GM20431 (cell line): ENCODE data around the gene FAM186B.

Source experiments
- in situ Hi-C: fragments of 300-500 bp; cut with MseI, MboI; formaldehyde crosslinking; loops from one replicate; pipeline ENCODE4 v1.15.0; 2020; ENCODE audit warnings: low sequenced_read_pairs; ENCODE audit not compliant: unreplicated experiment

Gene FAM186B

GRCh38 chr12:49635656-49636055, 30.2 kb upstream of the FAM186B start:
- in situ Hi-C loops, result no loop called here

GRCh38 chr12:49635036-49635435, 29.6 kb upstream of the FAM186B start:
- in situ Hi-C loops, result no loop called here

GRCh38 chr12:49633703-49634345, 28.4 kb upstream of the FAM186B start:
- in situ Hi-C loops, result no loop called here

DNA sequence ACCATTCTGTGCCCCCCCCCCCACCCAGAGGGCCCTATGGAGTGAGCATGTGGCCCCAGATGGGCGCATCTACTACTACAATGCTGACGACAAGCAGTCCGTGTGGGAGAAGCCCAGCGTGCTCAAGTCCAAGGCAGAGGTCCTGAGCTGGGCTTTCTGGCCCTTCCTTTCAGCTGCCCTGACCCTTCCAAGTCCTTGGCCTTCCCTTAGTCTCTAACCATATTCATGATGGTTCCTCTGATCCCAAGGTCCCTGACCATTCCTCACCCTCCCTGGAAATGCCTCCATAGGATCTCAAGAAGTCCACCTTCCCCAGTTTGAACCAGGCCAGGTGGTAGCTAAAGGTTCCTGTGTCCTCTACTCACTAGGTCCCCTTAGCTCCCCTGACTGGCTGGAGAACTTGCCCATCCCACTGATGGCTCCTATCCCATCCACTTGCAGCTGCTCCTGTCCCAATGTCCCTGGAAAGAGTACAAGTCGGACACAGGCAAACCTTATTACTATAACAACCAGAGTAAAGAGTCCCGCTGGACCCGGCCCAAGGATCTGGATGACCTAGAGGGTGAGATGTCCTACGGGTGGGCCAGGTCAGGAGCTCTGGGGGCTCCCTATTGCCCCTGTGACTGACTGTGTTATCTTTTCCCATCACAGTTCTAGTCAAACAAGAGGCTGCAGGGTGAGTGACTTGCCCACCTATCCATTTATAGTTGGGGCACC, 27.7 kb upstream of the FAM186B start:
- in situ Hi-C loops, result no loop called here

- in situ Hi-C loops, result no loop called here
Observed at GRCh38 chr12:49632401-49632800, 27.0 kb upstream of the FAM186B start.

DNA sequence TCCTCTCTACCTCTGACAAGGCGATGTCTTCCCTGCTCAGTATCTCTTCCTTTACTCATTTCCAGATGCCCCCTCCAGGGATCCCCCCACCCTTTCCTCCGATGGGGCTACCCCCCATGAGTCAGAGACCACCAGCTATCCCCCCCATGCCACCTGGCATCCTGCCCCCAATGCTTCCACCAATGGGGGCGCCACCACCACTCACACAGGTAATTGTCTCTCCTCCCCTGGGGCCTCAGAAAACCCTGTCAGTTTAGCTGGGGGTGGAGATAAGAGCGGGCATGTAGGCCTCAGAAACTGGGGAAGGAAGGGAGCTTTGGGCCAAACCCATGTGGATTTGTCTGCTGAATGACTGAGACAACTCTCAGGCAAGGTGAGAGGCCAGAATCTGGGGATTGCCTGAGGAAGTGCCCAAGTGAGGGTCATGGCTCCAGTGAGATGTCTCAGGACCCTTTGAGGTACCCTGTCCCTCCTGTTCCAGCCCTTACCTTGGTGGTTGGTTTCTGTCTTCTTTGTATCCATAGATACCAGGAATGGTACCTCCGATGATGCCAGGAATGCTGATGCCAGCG, 26.0 kb upstream of the FAM186B start:
- in situ Hi-C loops, result no loop called here

DNA sequence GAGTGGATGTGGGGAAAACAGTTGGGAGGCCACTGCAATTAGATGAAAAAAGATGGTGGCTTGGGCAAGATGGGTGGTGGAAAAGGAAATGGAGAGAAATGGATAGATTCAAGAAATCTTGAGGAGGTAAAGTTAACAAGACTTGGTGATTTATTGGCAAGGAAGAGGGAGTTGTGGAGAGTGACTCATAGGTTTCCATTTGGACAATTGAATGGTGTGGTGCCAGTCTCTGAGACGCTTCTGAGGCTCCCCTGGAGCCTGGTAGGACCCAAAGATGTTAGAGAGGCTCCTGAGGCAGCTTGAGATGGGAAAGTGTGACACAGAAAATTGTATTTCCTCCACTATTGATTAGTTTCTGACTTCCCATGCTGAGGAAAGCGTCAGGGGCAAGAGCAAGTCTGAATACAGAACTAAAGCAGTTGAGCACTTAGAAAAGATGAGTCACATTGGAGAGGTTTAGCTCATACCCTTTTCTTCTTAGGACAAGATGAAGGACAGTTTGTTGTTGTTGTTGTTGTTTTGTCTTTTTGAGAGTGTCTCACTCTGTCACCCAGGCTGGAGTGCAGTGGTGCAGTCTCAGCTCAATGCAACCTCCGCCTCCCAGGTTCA, 22.4 kb upstream of the FAM186B start:
- in situ Hi-C loops, result no loop called here

DNA sequence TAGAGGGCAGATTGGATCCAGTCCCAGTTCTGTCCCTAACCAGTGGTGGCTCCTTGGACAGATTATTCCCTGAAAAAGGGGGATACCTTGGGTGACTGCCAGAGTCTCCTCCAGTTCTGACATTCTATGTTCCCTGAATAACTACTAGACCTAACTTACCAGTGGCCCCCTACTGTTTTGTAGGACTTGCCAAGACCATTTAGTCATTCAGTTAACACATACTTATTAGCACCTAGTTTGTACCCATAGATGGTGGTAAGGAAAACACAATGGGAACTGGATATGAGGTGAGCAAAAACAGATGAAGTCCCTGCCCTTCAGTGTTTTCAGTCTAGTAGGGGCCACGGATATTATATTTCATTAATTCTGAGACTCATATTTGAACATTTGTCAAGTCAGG, 21.4 kb upstream of the FAM186B start:
- in situ Hi-C loops, result no loop called here

- in situ Hi-C loops, result no loop called here
Observed at GRCh38 chr12:49626169-49626835, 20.9 kb upstream of the FAM186B start.

GRCh38 chr12:49624921-49625577, 19.6 kb upstream of the FAM186B start:
- in situ Hi-C loops, result no loop called here

- in situ Hi-C loops, result no loop called here
Observed at GRCh38 chr12:49623142-49623904, 17.9 kb upstream of the FAM186B start, which contains the start of gene PRPF40B. TSS of gene PRPF40B (plus strand) at chr12:49623561. CDS start at chr12:49623591, 30 bp downstream.

DNA sequence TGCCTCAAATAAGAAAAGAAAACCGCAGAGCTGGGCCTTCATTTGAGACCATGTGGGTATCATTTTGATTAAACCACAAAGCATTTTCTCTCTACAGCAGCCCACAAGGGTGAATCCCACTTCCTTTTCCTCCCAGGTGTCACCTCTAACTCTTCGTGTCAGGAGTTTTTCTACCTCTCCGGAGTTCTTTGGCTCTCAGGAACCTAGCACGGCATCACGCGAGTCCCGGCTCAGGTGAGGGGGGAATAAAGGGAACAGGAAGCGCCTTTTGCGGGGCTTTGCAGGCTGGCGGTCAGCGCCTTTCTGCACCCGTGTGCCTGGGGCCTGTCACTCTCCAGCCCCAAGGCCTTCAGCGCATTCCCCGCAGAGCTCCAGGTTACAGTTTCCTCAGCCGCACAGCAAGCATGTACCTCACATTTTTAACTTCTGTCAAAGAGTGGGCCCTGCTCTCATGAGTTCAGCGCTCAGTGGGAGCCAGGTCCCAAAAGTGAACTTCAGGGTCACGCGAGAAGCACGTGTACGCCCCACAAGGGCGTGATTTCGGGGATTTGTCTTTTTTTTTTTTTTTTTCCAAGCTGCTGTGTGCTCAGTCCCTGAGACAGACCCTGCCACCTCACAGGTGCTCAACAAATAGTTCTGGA, 17.2 kb upstream of the FAM186B start:
- in situ Hi-C loops, result no loop called here

GRCh38 chr12:49621651-49622500, 16.4 kb upstream of the FAM186B start:
- in situ Hi-C loops, result no loop called here

- in situ Hi-C loops, result no loop called here
Observed at GRCh38 chr12:49619286-49619685, 13.8 kb upstream of the FAM186B start.

- in situ Hi-C loops, result no loop called here
Observed at GRCh38 chr12:49618576-49618975, 13.1 kb upstream of the FAM186B start.

DNA sequence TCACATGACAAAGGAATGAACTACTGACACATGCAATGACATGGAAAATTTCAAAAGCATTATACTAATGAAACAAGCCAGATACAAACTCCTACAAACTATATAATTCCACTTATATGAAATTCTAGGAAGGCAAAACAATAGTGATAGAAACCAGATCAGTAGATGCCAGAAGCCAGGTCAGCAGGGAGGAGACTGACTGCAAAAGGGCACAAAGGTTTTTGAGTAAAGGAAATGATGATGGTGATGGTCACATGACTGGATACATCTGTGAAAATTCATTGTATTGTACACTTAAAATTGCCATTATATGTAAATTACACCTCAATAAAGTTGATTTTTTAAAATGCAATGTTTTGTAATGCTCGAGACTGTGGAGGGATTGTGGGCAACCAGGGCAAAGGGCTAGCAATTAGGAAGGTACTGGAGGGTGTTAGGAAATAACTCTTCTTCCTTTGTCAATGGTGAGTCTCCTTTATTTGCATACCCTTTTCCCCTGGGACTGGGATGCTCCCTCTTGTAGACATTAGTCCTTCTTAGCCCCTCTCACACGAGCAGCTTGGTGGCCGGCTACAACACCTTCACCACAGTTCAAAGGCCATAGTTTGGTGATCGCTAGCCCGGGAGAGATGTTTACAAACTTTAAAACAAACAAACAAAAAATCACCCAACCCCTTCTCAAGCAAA, 11.2 kb upstream of the FAM186B start:
- in situ Hi-C loops, result no loop called here

DNA sequence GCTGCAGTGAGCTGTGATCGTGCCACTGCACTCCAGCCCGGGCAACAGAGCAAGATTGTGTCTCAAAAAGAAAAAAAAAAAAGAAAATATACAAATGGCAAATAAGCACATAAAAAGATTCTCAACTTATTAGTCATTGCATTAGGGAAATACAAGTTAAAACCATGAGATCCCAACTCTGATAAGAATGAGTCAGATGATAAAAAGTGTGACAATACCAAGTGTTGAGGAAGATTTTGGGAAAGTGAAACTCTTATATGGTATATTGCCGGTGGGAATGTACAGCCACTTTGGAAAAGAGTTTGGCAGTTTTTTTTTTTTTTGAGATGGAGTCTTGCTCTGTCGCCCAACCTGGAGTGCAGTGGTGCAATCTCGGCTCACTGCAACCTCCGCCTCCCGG, 10.3 kb upstream of the FAM186B start:
- in situ Hi-C loops, result no loop called here
